HG03097 (cell line): ENCODE results near the gene KDM4B.

ENCODE experiments used
- ATAC-seq: cut with Tn5 transposase; IDR thresholded peaks from one replicate; pipeline ENCODE4 v1.9.1; 2021; ENCODE audit not compliant: unreplicated experiment, low FRiP score

KDM4B gene

GRCh38 chr19:5130371-5131030 is 161.6 kb downstream of the KDM4B start:
- ATAC-seq = peak; percentile 39

DNA sequence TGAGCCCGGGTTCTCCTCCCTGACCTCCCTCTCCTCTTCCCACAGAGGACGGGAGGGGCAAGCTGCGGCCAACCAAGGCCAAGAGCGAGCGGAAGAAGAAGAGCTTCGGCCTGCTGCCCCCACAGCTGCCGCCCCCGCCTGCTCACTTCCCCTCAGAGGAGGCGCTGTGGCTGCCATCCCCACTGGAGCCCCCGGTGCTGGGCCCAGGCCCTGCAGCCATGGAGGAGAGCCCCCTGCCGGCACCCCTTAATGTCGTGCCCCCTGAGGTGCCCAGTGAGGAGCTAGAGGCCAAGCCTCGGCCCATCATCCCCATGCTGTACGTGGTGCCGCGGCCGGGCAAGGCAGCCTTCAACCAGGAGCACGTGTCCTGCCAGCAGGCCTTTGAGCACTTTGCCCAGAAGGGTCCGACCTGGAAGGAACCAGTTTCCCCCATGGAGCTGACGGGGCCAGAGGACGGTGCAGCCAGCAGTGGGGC is 162.2 kb downstream of the KDM4B start:
- peak; percentile 25 for ATAC-seq

DNA sequence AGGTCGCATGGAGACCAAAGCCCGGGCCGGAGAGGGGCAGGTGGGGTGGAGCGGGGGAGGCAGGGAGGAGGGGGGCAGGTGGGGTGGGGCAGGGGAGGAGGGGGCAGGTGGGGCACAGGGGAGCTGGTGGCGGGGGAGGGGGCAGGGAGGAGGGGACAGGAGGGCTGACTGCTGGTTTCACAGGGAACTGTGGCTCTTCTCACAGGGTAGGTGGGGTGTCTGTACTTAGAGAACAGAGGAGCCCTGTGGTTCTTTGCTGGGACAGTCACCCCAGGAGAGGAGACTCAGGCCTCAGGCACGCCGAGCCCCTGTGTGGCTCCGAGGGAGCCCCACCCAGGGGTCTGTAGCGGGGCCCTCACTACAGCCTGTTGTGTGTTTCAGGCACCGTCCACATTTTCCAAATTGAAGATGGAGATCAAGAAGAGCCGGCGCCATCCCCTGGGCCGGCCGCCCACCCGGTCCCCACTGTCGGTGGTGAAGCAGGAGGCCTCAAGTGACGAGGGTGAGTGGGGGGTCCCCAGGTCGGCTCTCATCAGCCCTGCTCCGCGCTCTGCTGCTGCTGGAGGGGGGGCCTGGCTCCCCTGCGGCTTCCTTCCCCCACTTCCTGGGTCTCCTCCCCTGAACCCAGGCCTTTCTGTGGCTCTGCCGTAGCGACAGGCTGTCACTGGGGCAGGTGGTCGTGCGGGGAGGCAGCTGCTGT is 162.7 kb downstream of the KDM4B start:
- ATAC-seq = no peak

DNA sequence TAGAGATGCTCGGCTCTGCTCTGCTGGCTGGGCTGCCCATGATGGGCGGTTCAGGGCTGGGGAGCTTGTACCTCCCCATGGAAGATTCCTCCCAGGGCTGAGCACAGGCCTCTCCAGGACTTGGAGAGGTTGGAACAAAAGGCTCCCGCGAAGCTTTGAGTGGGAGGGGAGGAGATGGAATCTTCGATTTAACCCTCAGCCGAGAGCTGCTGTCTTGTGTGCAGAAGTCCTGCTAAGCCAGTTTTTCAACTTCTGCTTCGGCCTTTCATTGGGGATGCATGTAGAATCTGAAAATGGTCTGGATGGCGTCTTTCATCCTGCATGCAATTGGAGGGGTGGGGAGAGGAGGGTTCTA is 163.3 kb downstream of the KDM4B start:
- ATAC-seq = no peak

DNA sequence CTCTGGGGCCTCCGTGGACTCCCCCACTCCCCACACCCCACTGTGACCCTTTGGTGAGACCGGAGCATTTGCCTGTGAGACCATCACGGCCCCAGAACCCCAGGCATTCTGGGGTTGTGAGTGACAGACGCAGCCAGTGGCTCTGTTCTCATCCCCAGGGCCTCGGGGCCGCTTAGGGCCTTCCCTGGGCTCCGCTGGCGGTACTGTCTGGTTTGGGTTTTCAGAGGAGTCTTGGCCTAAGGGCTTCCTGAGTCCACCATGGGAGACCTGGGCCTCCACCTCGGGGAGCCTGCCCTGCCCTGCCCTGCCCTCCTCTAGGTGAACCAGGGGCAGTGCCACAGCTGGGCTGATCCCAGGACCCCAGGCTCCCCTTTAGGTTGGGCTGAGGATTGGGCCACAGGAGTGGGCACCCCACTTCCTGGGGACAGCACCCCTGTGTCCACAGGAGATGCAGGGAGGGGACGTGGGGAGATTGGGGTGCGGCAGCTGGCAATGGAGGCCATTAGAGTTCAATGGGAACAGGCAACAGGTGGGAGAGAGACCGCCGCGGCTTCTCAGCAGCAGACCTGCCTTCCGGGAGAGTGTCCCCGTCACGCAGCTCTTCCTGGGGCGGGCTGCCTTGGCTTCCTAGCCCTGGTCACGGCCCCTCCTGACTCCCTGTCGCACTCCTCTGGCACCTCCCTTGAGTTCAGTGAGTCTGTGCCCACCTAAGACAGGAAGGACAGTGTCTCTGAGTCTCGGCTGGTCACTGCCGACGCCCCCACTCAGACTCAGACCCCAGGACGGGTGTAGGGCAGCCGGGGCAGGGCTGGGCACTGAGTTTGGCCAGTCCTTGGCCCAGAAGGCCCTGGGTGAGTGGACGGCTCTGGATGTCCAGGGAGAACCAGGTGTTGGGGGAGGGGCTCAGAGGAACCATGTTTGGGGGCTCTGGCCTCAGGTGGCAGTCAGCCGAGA is 164.1 kb downstream of the KDM4B start:
- no peak for ATAC-seq

GRCh38 chr19:5133986-5134595 is 165.2 kb downstream of the KDM4B start:
- ATAC-seq = no peak

DNA sequence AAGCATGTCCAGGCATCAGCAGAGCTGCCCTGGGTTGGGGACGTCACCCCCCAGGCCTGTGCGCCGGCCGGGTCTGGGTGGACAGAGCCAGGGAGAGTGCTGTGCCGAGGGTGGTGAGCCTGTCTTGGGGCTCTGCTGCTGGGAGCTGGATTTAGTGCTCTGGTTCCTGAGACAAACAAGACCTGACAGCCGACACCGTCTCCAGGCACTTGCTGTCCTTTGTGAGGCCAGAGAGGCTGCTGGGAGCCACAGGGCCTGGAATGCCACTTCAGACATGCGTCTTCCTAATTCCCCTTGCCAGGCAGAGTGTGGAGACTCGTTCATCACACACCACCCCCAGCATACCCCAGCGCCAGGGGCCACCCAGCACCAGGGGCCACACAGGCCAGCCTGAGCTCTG is 165.8 kb downstream of the KDM4B start:
- no peak for ATAC-seq

DNA sequence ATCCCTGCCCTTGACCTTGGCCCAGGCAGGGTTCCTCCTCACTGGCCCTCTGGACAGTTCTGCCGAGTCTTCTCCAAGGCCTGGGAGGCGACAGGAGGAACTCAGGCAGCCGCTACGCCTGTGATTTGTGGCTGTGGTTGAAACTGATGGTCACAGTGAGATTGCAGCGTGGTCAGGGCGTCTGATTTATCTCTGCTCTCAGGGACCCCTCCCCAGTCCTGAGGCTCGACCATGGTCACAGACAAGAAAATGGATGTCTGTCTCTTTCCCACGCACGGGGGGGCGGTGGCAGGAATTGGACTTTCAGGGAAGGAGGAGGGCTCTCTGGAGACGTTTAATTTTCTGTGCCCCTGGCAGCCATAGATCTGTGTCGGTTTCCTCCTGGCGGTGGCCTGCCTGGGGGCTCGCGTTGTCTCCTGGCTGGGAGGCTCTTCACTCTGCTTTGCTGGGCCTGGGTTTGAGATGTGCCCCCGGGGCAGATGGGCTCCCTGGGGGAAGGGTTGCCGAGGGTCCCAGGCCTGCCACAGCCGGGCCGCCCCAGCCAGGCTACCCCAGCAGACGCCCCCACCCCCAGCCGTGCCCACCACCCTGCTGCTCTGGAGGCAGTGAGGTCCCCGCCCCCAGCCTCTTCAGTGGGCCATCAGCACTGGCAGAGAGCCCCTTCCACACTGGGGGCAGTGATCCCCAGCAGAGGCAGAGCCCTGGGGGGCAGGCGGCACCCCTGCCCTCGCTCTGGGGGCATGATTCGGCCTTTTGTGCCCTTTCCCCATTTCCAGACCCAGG is 167.4 kb downstream of the KDM4B start:
- ATAC-seq = no peak

DNA sequence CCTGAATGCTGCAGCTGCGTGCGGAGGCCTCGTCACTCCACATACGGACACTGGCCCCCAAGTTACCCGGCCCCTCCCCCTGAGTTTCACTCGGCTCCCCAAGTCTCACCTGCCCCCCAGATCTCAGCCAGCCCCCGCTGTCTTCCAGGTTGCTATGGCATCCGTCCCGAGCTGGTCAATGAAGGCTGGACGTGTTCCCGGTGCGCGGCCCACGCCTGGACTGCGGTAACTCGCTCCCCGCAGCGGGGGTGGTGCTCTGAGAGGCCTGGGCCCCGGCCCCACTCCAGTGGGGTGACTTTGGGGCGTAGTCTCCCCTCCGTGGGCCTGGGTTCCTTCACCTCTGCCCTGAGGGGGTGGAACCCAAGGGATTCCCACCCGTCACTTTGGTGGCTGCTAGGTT is 168.2 kb downstream of the KDM4B start:
- ATAC-seq = no peak

- no peak for ATAC-seq
Observed at GRCh38 chr19:5137571-5138124, 168.7 kb downstream of the KDM4B start.

DNA sequence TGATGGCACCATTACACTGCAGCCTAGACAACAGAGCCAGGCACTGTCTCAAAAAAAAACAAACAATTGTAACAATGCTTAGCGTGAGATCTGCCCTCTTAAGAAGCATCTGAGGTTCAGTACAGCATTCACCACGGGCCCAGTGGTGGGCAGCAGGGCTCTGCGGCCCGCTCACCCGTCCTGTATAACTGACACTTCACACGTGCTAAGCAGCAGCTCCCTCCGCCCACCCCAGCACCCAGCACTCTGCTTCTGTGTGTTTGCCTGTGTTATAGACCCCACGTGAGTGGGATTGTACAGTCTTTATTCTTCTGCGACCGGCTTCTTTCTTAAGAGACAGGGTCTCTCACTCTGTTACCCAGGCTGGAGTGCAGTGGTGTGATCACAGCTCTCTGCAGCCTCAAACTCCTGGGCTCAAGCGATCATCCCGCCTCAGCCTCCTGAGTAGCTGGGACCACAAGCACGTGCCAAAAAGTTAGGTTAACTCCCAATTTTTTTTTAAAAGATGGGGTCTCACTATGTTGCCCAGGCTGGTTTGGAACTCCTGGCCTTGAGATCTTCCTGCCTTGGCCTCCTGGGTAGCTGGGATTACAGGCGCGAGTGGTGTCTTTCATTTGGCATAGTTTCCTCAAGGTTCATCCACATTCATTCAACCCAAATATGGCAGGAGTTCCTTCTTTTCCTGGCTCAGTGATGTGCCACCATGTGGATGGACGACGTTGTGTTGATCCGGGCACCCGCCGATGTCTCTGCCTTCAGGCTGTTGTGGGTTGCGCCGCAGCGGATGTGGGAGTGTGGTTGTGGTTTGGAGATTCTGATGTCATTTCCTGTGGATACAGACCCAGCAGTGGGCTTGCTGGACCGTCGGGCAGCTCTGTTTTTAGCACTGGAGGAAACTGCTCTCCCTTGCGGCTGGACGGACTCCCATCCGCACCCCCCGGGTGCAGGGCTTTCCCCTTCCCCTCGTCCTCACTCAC is 170.0 kb downstream of the KDM4B start:
- ATAC-seq = peak; percentile 60

DNA sequence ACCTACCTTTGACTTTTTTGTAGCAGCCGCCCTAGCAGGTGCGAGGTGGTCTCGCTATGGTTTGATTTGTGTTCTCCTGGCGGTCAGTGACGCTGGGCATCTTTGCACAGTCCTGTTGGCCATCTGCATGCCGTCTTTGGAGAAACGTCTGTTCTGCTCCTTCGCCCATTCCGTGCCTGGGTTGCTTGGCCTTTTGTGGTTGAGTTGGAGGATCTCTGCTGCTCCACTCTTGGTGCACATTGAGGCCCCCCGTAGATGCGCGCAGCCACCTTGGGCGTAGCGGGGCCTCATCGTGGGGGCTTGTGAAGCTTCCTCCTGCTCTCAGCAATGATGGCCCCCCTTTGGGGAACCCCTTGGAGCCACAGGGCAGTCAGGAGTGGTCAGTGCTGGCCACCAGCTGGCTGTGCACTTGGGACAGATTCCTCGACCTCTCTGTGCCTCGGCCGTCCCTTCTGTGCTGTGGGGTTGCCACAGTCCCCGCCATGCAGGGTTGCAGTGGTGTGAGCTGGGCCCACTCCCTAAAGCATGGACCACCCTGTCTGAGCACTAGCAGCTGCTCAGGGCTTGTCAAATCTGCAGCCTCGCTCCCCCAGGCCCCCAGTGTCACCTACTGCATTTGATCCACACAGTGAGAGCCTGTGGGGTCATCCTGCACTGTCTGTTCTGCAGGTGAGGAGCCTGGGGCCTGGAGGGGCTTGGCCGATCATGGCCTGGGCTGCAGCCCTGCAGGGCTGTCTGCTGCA is 170.8 kb downstream of the KDM4B start:
- ATAC-seq = no peak

DNA sequence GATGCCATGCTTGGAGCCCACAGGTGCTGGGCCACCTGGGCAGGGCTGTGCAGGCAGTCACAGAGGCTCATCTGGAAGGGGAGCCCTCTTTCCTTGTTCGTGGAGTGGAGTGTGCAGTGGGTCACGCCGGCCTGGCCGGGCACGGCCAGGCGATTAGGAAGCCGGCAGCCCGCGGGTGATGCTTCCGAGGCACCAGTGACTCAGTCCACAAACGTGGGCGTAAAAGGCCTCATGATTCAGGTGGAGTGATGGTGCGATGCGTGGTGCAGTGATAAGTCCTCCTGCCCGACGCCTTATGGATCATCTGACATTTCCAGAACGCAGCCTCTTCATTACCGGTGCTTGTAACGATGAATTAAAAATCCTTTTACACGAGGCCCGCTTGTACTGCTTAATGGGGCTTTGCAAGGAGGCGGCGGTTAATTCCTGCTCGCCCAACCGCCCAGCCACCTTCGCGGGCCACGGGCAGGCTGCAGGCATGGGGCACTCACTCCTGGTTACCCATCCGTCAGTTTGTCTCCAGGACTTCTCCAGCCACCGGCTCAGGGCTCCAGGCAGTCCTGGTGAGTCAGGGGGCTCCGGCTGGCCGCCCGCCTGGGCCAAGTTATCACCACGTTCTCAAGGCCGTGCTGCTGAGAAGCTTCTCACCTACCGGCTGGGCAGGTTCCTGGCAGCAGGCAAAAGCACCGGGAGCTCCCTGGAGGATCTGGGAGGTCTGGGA is 172.4 kb downstream of the KDM4B start:
- ATAC-seq = no peak

GRCh38 chr19:5141850-5142724 is 173.2 kb downstream of the KDM4B start:
- no peak for ATAC-seq

- no peak for ATAC-seq
Observed at GRCh38 chr19:5142725-5143097, 173.8 kb downstream of the KDM4B start.
